H1 (cell line): ENCODE results near the gene ANKUB1. TPM values are rescaled to one million over a fixed set of nuclear protein-coding genes. Genes with fewer than 3 reads are reported as not detected.

Experiments
- CTCF ChIA-PET: fragments of 300-600 bp; sonication (Branson Sonifier 250); formaldehyde crosslinking; loops from one replicate; lab custom pipeline; 2021; ENCODE audit not compliant: partially characterized antibody; lab: Charles Lee
- POLR2A ChIA-PET: fragments of 300-600 bp; sonication (Branson Sonifier 250); formaldehyde crosslinking; loops from one replicate; lab custom pipeline; 2021; ENCODE audit warnings: inconsistent platforms; ENCODE audit not compliant: partially characterized antibody; lab: Charles Lee
- DNase-seq, 2 experiments: peaks; one replicate each; pipeline versions ENCODE4 v3.0.0 to v3.0.0-alpha.2; 2010 to 2022; ENCODE audit warnings: low spot score in 2 of 2, low read depth in 1 of 2, mixed read lengths in 1 of 2
- FAIRE-seq: peaks from 2 replicates; lab custom pipeline; 2011; peaks lifted over from hg19 to GRCh38; lab: Jason Lieb, UNC
- H2AFZ ChIP-seq: 2 replicates; pipeline ENCODE4 v1.8.1; 2012; ENCODE audit warnings: low read length, inconsistent platforms
- H2AK5ac ChIP-seq: 2 replicates; pipeline ENCODE4 v1.6.1; 2013; ENCODE audit warnings: low read depth, low read length
- H2BK120ac ChIP-seq: replicated peaks from 2 replicates; pipeline ENCODE3; 2013; ENCODE audit warnings: low read depth, low read length, inconsistent platforms
- H2BK12ac ChIP-seq: 2 replicates; pipeline ENCODE4 v1.6.1; 2013; ENCODE audit warnings: low read depth, low read length
- H2BK15ac ChIP-seq: 2 replicates; pipeline ENCODE4 v1.6.1; 2013; ENCODE audit warnings: low read length
- H2BK20ac ChIP-seq: 2 replicates; pipeline ENCODE4 v1.6.1; 2013; ENCODE audit warnings: low read length
- H2BK5ac ChIP-seq: 2 replicates; pipeline ENCODE4 v1.6.1; 2013; ENCODE audit warnings: low read depth, low read length
- H3K14ac ChIP-seq: 2 replicates; pipeline ENCODE4 v1.6.1; 2013; ENCODE audit warnings: inconsistent platforms; ENCODE audit not compliant: insufficient read length
- H3K18ac ChIP-seq: 2 replicates; pipeline ENCODE4 v1.6.1; 2013; ENCODE audit warnings: low read length; ENCODE audit errors: extremely low read depth
- H3K23ac ChIP-seq: 2 replicates; pipeline ENCODE4 v1.6.1; 2013; ENCODE audit warnings: inconsistent platforms; ENCODE audit not compliant: insufficient read length
- H3K23me2 ChIP-seq: 2 replicates; pipeline ENCODE4 v1.6.1; 2013; ENCODE audit warnings: low read depth, low read length
- H3K27ac ChIP-seq: 2 replicates; pipeline ENCODE4 v1.6.1; 2011; ENCODE audit warnings: low read depth, low read length, inconsistent platforms
- H3K27me3 ChIP-seq, 4 experiments: replicated peaks in 1 of 4; 1 replicate in 1 of 4; 2 replicates in 3 of 4; pipeline versions ENCODE4 v1.6.1 to v1.8.1; 2011 to 2013; ENCODE audit warnings: low read length in 3 of 4, mild to moderate bottlenecking in 3 of 4, inconsistent platforms in 2 of 4, mixed read lengths in 2 of 4, moderate library complexity in 1 of 4; ENCODE audit not compliant: control insufficient read depth in 3 of 4, insufficient read depth in 3 of 4; ENCODE audit errors: extremely low read depth in 1 of 4
- H3K36me3 ChIP-seq, 4 experiments: 2 replicates each; pipeline versions ENCODE4 v1.6.1 to v1.8.1; 2011 to 2013; ENCODE audit warnings: mild to moderate bottlenecking in 4 of 4, low read length in 3 of 4, moderate library complexity in 2 of 4, control low read depth in 1 of 4, inconsistent platforms in 1 of 4; ENCODE audit not compliant: insufficient read depth in 4 of 4, control insufficient read depth in 2 of 4
- H3K4ac ChIP-seq: replicated peaks from 2 replicates; pipeline ENCODE3; 2013; ENCODE audit warnings: low read length, low read depth, mixed read lengths, inconsistent platforms; ENCODE audit not compliant: insufficient read length
- H3K4me1 ChIP-seq, 4 experiments: replicated peaks in 1 of 4; 1 replicate in 1 of 4; 2 replicates in 3 of 4; pipeline versions ENCODE4 v1.6.1 to v1.8.1; 2011 to 2013; ENCODE audit warnings: low read length in 3 of 4, inconsistent platforms in 2 of 4, mixed read lengths in 1 of 4; ENCODE audit not compliant: insufficient read depth in 4 of 4, control insufficient read depth in 3 of 4
- H3K4me2 ChIP-seq, 2 experiments: 2 replicates each; pipeline versions ENCODE4 v1.6.1 to v1.8.1; 2011 to 2013; ENCODE audit warnings: low read depth in 2 of 2, low read length in 2 of 2, control low read depth in 1 of 2, inconsistent platforms in 1 of 2, mild to moderate bottlenecking in 1 of 2; ENCODE audit not compliant: insufficient read depth in 1 of 2
- H3K4me3 ChIP-seq, 4 experiments: fragments of 200-600, 300-600 bp in 1 of 4; sonication (generic), shearing (Covaris generic), sonication (Bioruptor Twin) in 1 of 4; 2 replicates each; pipeline versions ENCODE4 v1.5.1 to v1.8.1; 2011 to 2016; ENCODE audit warnings: low read length in 4 of 4, low read depth in 3 of 4, control low read depth in 2 of 4, inconsistent platforms in 2 of 4, mild to moderate bottlenecking in 2 of 4, mixed read lengths in 1 of 4, moderate library complexity in 1 of 4; ENCODE audit not compliant: insufficient read depth in 2 of 4; ENCODE audit errors: extremely low read depth in 1 of 4
- H3K56ac ChIP-seq: replicated peaks from 2 replicates; pipeline ENCODE3; 2013; ENCODE audit warnings: low read depth, mild to moderate bottlenecking, mixed read lengths, low read length, inconsistent platforms; ENCODE audit not compliant: insufficient read length
- H3K79me1 ChIP-seq: 2 replicates; pipeline ENCODE4 v1.6.1; 2013; ENCODE audit warnings: low read depth, low read length, control low read depth
- H3K79me2 ChIP-seq, 2 experiments: 2 replicates each; pipeline versions ENCODE4 v1.6.1 to v1.8.1; 2012 to 2013; ENCODE audit warnings: low read length in 2 of 2, mild to moderate bottlenecking in 2 of 2, inconsistent platforms in 1 of 2; ENCODE audit not compliant: insufficient read depth in 2 of 2, control insufficient read depth in 1 of 2
- H3K9ac ChIP-seq, 4 experiments: replicated peaks in 1 of 4; 1 replicate in 1 of 4; 2 replicates in 3 of 4; pipeline versions ENCODE4 v1.6.1 to v1.8.1; 2011 to 2013; ENCODE audit warnings: low read depth in 3 of 4, low read length in 3 of 4, control low read depth in 2 of 4, mild to moderate bottlenecking in 2 of 4, moderate library complexity in 2 of 4, inconsistent platforms in 1 of 4; ENCODE audit errors: extremely low read depth in 1 of 4
- H3K9me3 ChIP-seq, 2 experiments: 2 replicates each; pipeline versions ENCODE4 v1.6.1 to v1.8.1; 2012 to 2013; ENCODE audit warnings: mild to moderate bottlenecking in 2 of 2, moderate library complexity in 2 of 2, control low read depth in 1 of 2, inconsistent platforms in 1 of 2, low read depth in 1 of 2, low read length in 1 of 2, mixed read lengths in 1 of 2; ENCODE audit not compliant: insufficient read depth in 2 of 2
- H4K20me1 ChIP-seq, 2 experiments: replicated peaks in 1 of 2; 2 replicates each; pipeline versions ENCODE3 to v1.8.1; 2011 to 2013; ENCODE audit warnings: inconsistent platforms in 2 of 2, low read length in 2 of 2, mild to moderate bottlenecking in 1 of 2; ENCODE audit not compliant: insufficient read depth in 2 of 2, control insufficient read depth in 1 of 2
- H4K5ac ChIP-seq: 2 replicates; pipeline ENCODE4 v1.6.1; 2013; ENCODE audit warnings: low read length, low read depth, mixed read lengths, inconsistent platforms; ENCODE audit not compliant: insufficient read length
- H4K8ac ChIP-seq: 2 replicates; pipeline ENCODE4 v1.8.0; 2013; ENCODE audit warnings: mild to moderate bottlenecking, moderate library complexity, low read length, inconsistent platforms; ENCODE audit not compliant: insufficient read depth; ENCODE audit errors: extremely low read depth
- H4K91ac ChIP-seq: replicated peaks from 2 replicates; pipeline ENCODE3; 2013; ENCODE audit warnings: low read length, mixed read lengths, inconsistent platforms; ENCODE audit not compliant: insufficient read length
- KDM1A ChIP-seq: fragments of 200-600, 300-600 bp; sonication (generic); IDR thresholded peaks from 2 replicates; pipeline ENCODE4 v1.7.1; 2016; ENCODE audit warnings: mild to moderate bottlenecking, low read length, borderline replicate concordance
- NANOG ChIP-seq: IDR thresholded peaks from 2 replicates; pipeline ENCODE4 v1.6.1; 2011; ENCODE audit warnings: low read length, low read depth, mild to moderate bottlenecking, inconsistent platforms; ENCODE audit not compliant: insufficient read depth, poor library complexity, severe bottlenecking
- WGBS, 2 experiments: shearing (Covaris generic) in 1 of 2; methylation state at CpG; one replicate each; pipeline versions ENCODE4 v1.1.6 to v1.1.7; 2013 to 2015; ENCODE audit warnings: low lambda C conversion rate in 2 of 2, mixed read lengths in 2 of 2, inconsistent platforms in 1 of 2, low coverage in 1 of 2, missing lambda C conversion rate in 1 of 2; ENCODE audit not compliant: insufficient replicate concordance in 2 of 2, insufficient coverage in 1 of 2, insufficient read length in 1 of 2; ENCODE audit errors: extremely low coverage in 1 of 2, missing lambda C conversion rate in 1 of 2; 5-methylcytosine and 5-hydroxymethylcytosine counted together
- polyA plus RNA-seq, 7 experiments: library from polyadenylated mRNA; depleted of rRNA in 3 of 7; stranded (reverse) in 5 of 7; unstranded in 2 of 7; fragments of >200 nt in 5 of 7; fragments of 200-250 nt in 2 of 7; gene quantifications; 1 replicate in 5 of 7; 2 replicates in 1 of 7; 4 replicates in 1 of 7; pipeline versions ENCODE4 v1.2.1 to v1.2.3, GENCODE V29; 2011 to 2013; ENCODE audit warnings: missing spikeins in 2 of 7, mixed read lengths in 2 of 7
- total RNA-seq: library from RNA; stranded (reverse); fragmentation: NEBNext Ultra II Directional; extraction: Animal tissue kit (Norgen Biotek cat#: 25700); gene quantifications from 2 replicates; pipeline ENCODE4 v1.2.1, GENCODE V29; 2021

The ANKUB1 gene
- total and polyA plus RNA-seq, 2 of the 8 experiments (the other 6 are each of a cell fraction or from before 2014, with no cell fraction given): not detected

GRCh38 chr3:149720918-149721317 is 71.4 kb downstream of the ANKUB1 start:
- Histone ChIP-seq H2BK12ac (no peak overlapping the region), H3K4me2 (no peak overlapping the region), H4K91ac (no peak overlapping the region), H2BK5ac (no peak overlapping the region), H2BK20ac (no peak overlapping the region), H3K23ac (no peak overlapping the region), H3K9ac (no peak overlapping the region), H3K4ac (no peak overlapping the region), H3K4me3 (no peak overlapping the region), H3K79me2 (no peaks in the 10 kb centered on the region), H3K14ac (no peak overlapping the region), H4K8ac (no peak overlapping the region), H3K18ac (no peak overlapping the region), H3K27ac (no peak overlapping the region), H4K20me1 (no peaks in the 10 kb centered on the region), H3K4me1 (no peaks in the 10 kb centered on the region), H3K36me3 (no peaks in the 10 kb centered on the region; a peak in 1 of 8 replicates), H2BK15ac (no peak overlapping the region), H3K23me2 (no peaks in the 10 kb centered on the region), H3K56ac (no peak overlapping the region), H3K27me3 (no peaks in the 10 kb centered on the region), H4K5ac (no peak overlapping the region), H3K79me1 (no peaks in the 10 kb centered on the region), H2AK5ac (no peak overlapping the region), H2AFZ (no peak overlapping the region), H2BK120ac (no peak overlapping the region), H3K9me3 (peaks cover 0 to 15% of the 10 kb centered on the region in 2 experiments; a peak in 2 of 4 replicates)
- CTCF ChIA-PET: interaction anchor here (0.8 to 7.9 kb wide), 5 partner anchors 36 to 232 kb away, joined by 3 to 72 read pairs (median 3); no protein-coding TSS in a partner anchor
- no peak for FAIRE-seq
- DNase-seq: no peak
- POLR2A ChIA-PET: no interaction called here
- peak; percentile 69 for TF ChIP-seq KDM1A
- no peak for TF ChIP-seq NANOG
- 94% methylated on average over 2 of the region's 2 CpGs; no CpG with 5 or more reads in 1 of the 2 experiments for WGBS, 2 experiments
